ENCODE results near the gene LMO2. TPM values are rescaled to one million over a fixed set of nuclear protein-coding genes. Genes with fewer than 3 reads are reported as not detected.
"Not testable (repeated sequence)": the region's sequence is repeated elsewhere in the genome, so short reads cannot be mapped to it uniquely, and the experiment has no call there.

Gene LMO2
- total and polyA plus RNA-seq, 4 donors: 1.5 to 81.9 (median 6.0) TPM

DNA sequence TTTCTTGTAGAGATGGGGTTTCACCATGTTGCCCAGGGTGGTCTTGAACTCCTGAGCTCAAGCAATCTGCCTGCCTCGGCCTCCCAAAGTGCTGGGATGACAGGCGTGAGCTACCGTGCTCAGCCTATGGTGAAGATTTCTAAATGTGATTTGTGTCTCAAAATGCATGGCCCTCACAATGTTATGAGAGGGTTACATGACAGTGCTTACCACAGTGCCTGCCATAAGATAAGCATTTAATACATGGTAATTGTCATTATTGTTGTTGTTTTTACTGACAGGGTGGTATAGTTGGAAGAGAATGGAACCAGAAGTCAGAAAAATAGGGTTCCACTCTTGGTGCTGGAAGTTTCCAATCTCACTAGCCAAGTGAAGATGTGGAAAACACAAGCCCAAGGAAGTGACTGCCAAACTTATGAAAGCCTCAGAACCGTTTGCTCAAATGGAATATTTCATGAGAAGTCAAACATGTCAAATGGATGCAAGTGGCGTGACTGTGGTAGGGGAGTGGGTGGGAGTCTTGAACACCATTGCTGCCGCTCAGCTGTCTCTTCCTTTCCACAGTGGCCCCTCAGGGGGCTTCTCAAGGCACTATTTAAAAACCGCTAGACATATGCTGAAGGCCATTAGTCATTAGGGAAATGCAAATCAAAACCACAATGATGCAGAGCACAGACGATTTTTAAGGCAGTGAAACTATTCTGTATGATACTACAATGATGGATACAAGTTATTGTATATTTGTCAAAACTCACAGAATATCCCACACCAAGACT lies 29.1 kb upstream of the LMO2 start:
- Histone ChIP-seq H3K9ac (ENCODE audit: low read depth in 1 of 2, low read length in 2 of 2) (no peak overlapping the region), H3K27ac (ENCODE audit: low read depth in 1 of 2, low read length in 2 of 2) (no peak overlapping the region), H3K9me3 (ENCODE audit: control insufficient read depth in 4 of 4, low read length in 3 of 4) (no peaks in the 10 kb centered on the region), H3K36me3 (ENCODE audit: control insufficient read depth in 4 of 4, insufficient read depth in 3 of 4, low read depth in 1 of 4, low read length in 3 of 4) (no peaks in the 10 kb centered on the region), H3K27me3 (ENCODE audit: control insufficient read depth in 4 of 4, insufficient read depth in 4 of 4, low read length in 3 of 4) (no peaks in the 10 kb centered on the region), H3K4me1 (ENCODE audit: control insufficient read depth in 4 of 4, insufficient read depth in 4 of 4, low read length in 3 of 4) (no peaks in the 10 kb centered on the region), H3K4me3 (ENCODE audit: low read depth in 1 of 3, low read length in 3 of 3) (no peak overlapping the region)
- no peak for DNase-seq (ENCODE audit: low spot score)
- TF ChIP-seq GABPA (IDR thresholded peaks at IDR 0.05 in 1 of 2, conservative IDR thresholded peaks at IDR 0.05 in 1 of 2) (no peak), FOXA2 (IDR thresholded peaks at IDR 0.05) (no peak)
- 82% methylated on average over 8 of the region's 8 CpGs for WGBS

DNA sequence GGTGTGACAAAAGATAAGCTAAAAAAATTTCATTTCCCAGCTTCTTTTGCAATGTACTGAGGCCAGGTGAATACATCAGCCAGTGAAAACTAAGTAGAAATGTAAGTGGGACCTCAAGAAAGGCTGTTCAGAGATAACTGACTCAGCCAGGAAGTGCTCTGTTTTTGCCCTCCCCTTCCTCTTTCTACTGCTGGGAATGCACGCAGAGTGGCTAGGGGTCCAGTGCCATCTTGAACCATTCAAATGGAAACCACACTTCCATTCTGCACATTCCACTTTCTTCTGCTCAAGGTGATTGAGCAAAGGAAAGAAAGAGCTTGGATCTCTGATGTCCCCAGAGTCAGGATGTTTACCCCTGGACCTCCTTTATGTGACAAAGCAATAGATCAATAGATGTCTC lies 27.8 kb upstream of the LMO2 start:
- Histone ChIP-seq H3K9me3 (ENCODE audit: control insufficient read depth in 4 of 4, low read length in 3 of 4) (no peaks in the 10 kb centered on the region), H3K36me3 (ENCODE audit: control insufficient read depth in 4 of 4, insufficient read depth in 3 of 4, low read depth in 1 of 4, low read length in 3 of 4) (no peaks in the 10 kb centered on the region), H3K4me1 (ENCODE audit: control insufficient read depth in 4 of 4, insufficient read depth in 4 of 4, low read length in 3 of 4) (no peaks in the 10 kb centered on the region), H3K4me3 (ENCODE audit: low read depth in 1 of 3, low read length in 3 of 3) (no peak overlapping the region), H3K27me3 (ENCODE audit: control insufficient read depth in 4 of 4, insufficient read depth in 4 of 4, low read length in 3 of 4) (no peaks in the 10 kb centered on the region), H3K27ac (ENCODE audit: low read depth in 1 of 2, low read length in 2 of 2) (no peak overlapping the region), H3K9ac (ENCODE audit: low read depth in 1 of 2, low read length in 2 of 2) (no peak overlapping the region)
- WGBS: 81% methylated on average over 1 of the region's 1 CpG
- DNase-seq (ENCODE audit: low spot score): no peak
- TF ChIP-seq RAD21 (IDR thresholded peaks at IDR 0.05): no peak
- TF ChIP-seq ATF3 (IDR thresholded peaks at IDR 0.05): no peak
- TF ChIP-seq NR2F2 (IDR thresholded peaks at IDR 0.05): no peak
- TF ChIP-seq RXRA (IDR thresholded peaks at IDR 0.05): no peak
- no peak for TF ChIP-seq GABPA (IDR thresholded peaks at IDR 0.05 in 1 of 2, conservative IDR thresholded peaks at IDR 0.05 in 1 of 2)
- no peak for TF ChIP-seq EGR1 (IDR thresholded peaks at IDR 0.05; ENCODE audit: low read depth in 2 of 2)
- TF ChIP-seq, protein P1, sequence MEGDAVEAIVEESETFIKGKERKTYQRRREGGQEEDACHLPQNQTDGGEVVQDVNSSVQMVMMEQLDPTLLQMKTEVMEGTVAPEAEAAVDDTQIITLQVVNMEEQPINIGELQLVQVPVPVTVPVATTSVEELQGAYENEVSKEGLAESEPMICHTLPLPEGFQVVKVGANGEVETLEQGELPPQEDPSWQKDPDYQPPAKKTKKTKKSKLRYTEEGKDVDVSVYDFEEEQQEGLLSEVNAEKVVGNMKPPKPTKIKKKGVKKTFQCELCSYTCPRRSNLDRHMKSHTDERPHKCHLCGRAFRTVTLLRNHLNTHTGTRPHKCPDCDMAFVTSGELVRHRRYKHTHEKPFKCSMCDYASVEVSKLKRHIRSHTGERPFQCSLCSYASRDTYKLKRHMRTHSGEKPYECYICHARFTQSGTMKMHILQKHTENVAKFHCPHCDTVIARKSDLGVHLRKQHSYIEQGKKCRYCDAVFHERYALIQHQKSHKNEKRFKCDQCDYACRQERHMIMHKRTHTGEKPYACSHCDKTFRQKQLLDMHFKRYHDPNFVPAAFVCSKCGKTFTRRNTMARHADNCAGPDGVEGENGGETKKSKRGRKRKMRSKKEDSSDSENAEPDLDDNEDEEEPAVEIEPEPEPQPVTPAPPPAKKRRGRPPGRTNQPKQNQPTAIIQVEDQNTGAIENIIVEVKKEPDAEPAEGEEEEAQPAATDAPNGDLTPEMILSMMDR (IDR thresholded peaks at IDR 0.05; ENCODE audit: low read depth, low read length, missing input control): no peak
- TF ChIP-seq HNF4G (IDR thresholded peaks at IDR 0.05): no peak
- TF ChIP-seq, protein P2, sequence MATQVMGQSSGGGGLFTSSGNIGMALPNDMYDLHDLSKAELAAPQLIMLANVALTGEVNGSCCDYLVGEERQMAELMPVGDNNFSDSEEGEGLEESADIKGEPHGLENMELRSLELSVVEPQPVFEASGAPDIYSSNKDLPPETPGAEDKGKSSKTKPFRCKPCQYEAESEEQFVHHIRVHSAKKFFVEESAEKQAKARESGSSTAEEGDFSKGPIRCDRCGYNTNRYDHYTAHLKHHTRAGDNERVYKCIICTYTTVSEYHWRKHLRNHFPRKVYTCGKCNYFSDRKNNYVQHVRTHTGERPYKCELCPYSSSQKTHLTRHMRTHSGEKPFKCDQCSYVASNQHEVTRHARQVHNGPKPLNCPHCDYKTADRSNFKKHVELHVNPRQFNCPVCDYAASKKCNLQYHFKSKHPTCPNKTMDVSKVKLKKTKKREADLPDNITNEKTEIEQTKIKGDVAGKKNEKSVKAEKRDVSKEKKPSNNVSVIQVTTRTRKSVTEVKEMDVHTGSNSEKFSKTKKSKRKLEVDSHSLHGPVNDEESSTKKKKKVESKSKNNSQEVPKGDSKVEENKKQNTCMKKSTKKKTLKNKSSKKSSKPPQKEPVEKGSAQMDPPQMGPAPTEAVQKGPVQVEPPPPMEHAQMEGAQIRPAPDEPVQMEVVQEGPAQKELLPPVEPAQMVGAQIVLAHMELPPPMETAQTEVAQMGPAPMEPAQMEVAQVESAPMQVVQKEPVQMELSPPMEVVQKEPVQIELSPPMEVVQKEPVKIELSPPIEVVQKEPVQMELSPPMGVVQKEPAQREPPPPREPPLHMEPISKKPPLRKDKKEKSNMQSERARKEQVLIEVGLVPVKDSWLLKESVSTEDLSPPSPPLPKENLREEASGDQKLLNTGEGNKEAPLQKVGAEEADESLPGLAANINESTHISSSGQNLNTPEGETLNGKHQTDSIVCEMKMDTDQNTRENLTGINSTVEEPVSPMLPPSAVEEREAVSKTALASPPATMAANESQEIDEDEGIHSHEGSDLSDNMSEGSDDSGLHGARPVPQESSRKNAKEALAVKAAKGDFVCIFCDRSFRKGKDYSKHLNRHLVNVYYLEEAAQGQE (IDR thresholded peaks at IDR 0.05): no peak
- no peak for TF ChIP-seq FOXA2 (IDR thresholded peaks at IDR 0.05)
- TF ChIP-seq, protein P3, sequence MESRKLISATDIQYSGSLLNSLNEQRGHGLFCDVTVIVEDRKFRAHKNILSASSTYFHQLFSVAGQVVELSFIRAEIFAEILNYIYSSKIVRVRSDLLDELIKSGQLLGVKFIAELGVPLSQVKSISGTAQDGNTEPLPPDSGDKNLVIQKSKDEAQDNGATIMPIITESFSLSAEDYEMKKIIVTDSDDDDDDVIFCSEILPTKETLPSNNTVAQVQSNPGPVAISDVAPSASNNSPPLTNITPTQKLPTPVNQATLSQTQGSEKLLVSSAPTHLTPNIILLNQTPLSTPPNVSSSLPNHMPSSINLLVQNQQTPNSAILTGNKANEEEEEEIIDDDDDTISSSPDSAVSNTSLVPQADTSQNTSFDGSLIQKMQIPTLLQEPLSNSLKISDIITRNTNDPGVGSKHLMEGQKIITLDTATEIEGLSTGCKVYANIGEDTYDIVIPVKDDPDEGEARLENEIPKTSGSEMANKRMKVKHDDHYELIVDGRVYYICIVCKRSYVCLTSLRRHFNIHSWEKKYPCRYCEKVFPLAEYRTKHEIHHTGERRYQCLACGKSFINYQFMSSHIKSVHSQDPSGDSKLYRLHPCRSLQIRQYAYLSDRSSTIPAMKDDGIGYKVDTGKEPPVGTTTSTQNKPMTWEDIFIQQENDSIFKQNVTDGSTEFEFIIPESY (IDR thresholded peaks at IDR 0.05): no peak

GRCh38 chr11:33917402-33917801 lies 25.5 kb upstream of the LMO2 start:
- not testable (repeated sequence) for H3K9me3 ChIP-seq (ENCODE audit: control insufficient read depth in 4 of 4, low read length in 3 of 4); H3K36me3 ChIP-seq (ENCODE audit: control insufficient read depth in 4 of 4, insufficient read depth in 3 of 4, low read depth in 1 of 4, low read length in 3 of 4); H3K9ac ChIP-seq (ENCODE audit: low read depth in 1 of 2, low read length in 2 of 2); H3K4me3 ChIP-seq (ENCODE audit: low read depth in 1 of 3, low read length in 3 of 3); DNase-seq (ENCODE audit: low spot score); H3K27ac ChIP-seq (ENCODE audit: low read depth in 1 of 2, low read length in 2 of 2); H3K4me1 ChIP-seq (ENCODE audit: control insufficient read depth in 4 of 4, insufficient read depth in 4 of 4, low read length in 3 of 4); H3K27me3 ChIP-seq (ENCODE audit: control insufficient read depth in 4 of 4, insufficient read depth in 4 of 4, low read length in 3 of 4)
- 42% methylated on average over 1 of the region's 1 CpG for WGBS

Measured in liver (tissue), 9 donors.